Smooth muscle cell (in vitro differentiated cells): Measurements from ENCODE around the gene SEMA6D. TPM values are rescaled to one million over a fixed set of nuclear protein-coding genes. Genes with fewer than 3 reads are reported as not detected.

Source experiments
- DNase-seq: peaks from one replicate; lab custom pipeline; 2025; ENCODE audit not compliant: unreplicated experiment; lab: John Stamatoyannopoulos, UW
- H2AFZ ChIP-seq: fragments of 200-600 bp; sonication (generic); 2 replicates; pipeline ENCODE4 v1.6.0; 2016; ENCODE audit warnings: antibody characterized with exemption, low read depth, mild to moderate bottlenecking
- H3F3A ChIP-seq: fragments of 200-600 bp; sonication (generic); 2 replicates; pipeline ENCODE4 v1.6.0; 2017; ENCODE audit warnings: antibody characterized with exemption, low read depth
- H3K27ac ChIP-seq: fragments of 200-600 bp; sonication (generic); 2 replicates; pipeline ENCODE4 v1.5.1; 2016; ENCODE audit warnings: low read depth, mild to moderate bottlenecking
- H3K27me3 ChIP-seq: fragments of 200-600 bp; sonication (generic); 2 replicates; pipeline ENCODE4 v1.6.1; 2016; ENCODE audit warnings: low read depth, mild to moderate bottlenecking
- H3K36me3 ChIP-seq: fragments of 200-600 bp; sonication (generic); 2 replicates; pipeline ENCODE4 v1.5.1; 2016; ENCODE audit warnings: low read depth
- H3K4me1 ChIP-seq: fragments of 200-600 bp; sonication (generic); 2 replicates; pipeline ENCODE4 v1.5.1; 2016; ENCODE audit warnings: low read depth
- H3K4me2 ChIP-seq: fragments of 200-600 bp; sonication (generic); 2 replicates; pipeline ENCODE4 v1.6.0; 2016; ENCODE audit warnings: mild to moderate bottlenecking
- H3K4me3 ChIP-seq: fragments of 200-600 bp; sonication (generic); 2 replicates; pipeline ENCODE4 v1.5.1; 2016; ENCODE audit warnings: mild to moderate bottlenecking
- H3K79me2 ChIP-seq: fragments of 200-600 bp; sonication (generic); 2 replicates; pipeline ENCODE4 v1.6.0; 2016; ENCODE audit warnings: low read depth, mild to moderate bottlenecking
- H3K9ac ChIP-seq: fragments of 200-600 bp; sonication (generic); 2 replicates; pipeline ENCODE4 v1.6.0; 2016; ENCODE audit warnings: low read depth
- H3K9me3 ChIP-seq: fragments of 200-600 bp; sonication (generic); replicated peaks from 2 replicates; pipeline ENCODE4 v1.5.1; 2016; ENCODE audit warnings: low read depth
- H4K20me1 ChIP-seq: fragments of 200-600 bp; sonication (generic); 2 replicates; pipeline ENCODE4 v1.6.0; 2016; ENCODE audit warnings: low read depth
- CTCF ChIP-seq: fragments of 200-600 bp; sonication (generic); IDR thresholded peaks from 2 replicates; pipeline ENCODE4 v1.5.1; 2017; ENCODE audit warnings: borderline replicate concordance, mild to moderate bottlenecking, antibody characterized with exemption; ENCODE audit not compliant: insufficient read depth, poor library complexity, severe bottlenecking
- WGBS: methylation state at CpG from one replicate; pipeline ENCODE4 v1.1.7; 2016; ENCODE audit warnings: low lambda C conversion rate; 5-methylcytosine and 5-hydroxymethylcytosine counted together
- polyA plus RNA-seq: library from polyadenylated mRNA; unstranded; fragments of >200 nt; fragmentation: Nextera tagmentation; extraction: Ambion mirVana; gene quantifications from 2 replicates; pipeline ENCODE4 v1.2.1, GENCODE V29; 2016
- total RNA-seq: library from RNA; depleted of rRNA; stranded (reverse); fragments of >200 nt; gene quantifications from 2 replicates; pipeline ENCODE4 v1.2.3, GENCODE V29; 2014

SEMA6D gene
- total and polyA plus RNA-seq, 2 experiments from 2014 or later: 31.4 to 44.9 TPM

- no peak for TF ChIP-seq CTCF
- Histone ChIP-seq H3F3A (no peaks in the 10 kb centered on the region), H3K4me2 (no peak overlapping the region), H3K27me3 (no peaks in the 10 kb centered on the region), H3K36me3 (no peaks in the 10 kb centered on the region), H3K9ac (no peak overlapping the region), H3K79me2 (peaks cover 100% of the 10 kb centered on the region), H2AFZ (no peak overlapping the region), H3K9me3 (no peaks in the 10 kb centered on the region), H3K4me3 (no peak overlapping the region), H3K4me1 (peaks cover 13% of the 10 kb centered on the region), H4K20me1 (peaks cover 96% of the 10 kb centered on the region), H3K27ac (no peak overlapping the region)
- no peak for DNase-seq
- 96% methylated on average over 4 of the region's 4 CpGs for WGBS
Measured at GRCh38 chr15:47725051-47725450, 7.7 kb downstream of the SEMA6D start.

- DNase-seq: no peak
- no peak overlapping the region for H3K9ac ChIP-seq
- H3F3A ChIP-seq: no peaks in the 10 kb centered on the region
- whole genome bisulfite sequencing: 70% methylated on average over 6 of the region's 6 CpGs
- H3K4me3 ChIP-seq: no peak overlapping the region
- H3K4me2 ChIP-seq: no peak overlapping the region
- H3K79me2 ChIP-seq: peaks cover 100% of the 10 kb centered on the region
- no peak for TF ChIP-seq CTCF
- H2AFZ ChIP-seq: no peak overlapping the region
- peaks cover 5% of the 10 kb centered on the region for H3K4me1 ChIP-seq
- H3K36me3 ChIP-seq: no peaks in the 10 kb centered on the region
- no peak overlapping the region for H3K27ac ChIP-seq
- no peaks in the 10 kb centered on the region for H3K27me3 ChIP-seq
- no peaks in the 10 kb centered on the region for H3K9me3 ChIP-seq
- H4K20me1 ChIP-seq: peaks cover 90% of the 10 kb centered on the region
Measured at GRCh38 chr15:47725906-47726305, 8.6 kb downstream of the SEMA6D start.

GRCh38 chr15:47726399-47726823, 9.1 kb downstream of the SEMA6D start:
- no peak for DNase-seq
- no peaks in the 10 kb centered on the region for H3K4me1 ChIP-seq
- no peak for TF ChIP-seq CTCF
- peaks cover 100% of the 10 kb centered on the region for H3K79me2 ChIP-seq
- no peak overlapping the region for H3K4me2 ChIP-seq
- 76% methylated on average over 1 of the region's 1 CpG for WGBS
- peaks cover 85% of the 10 kb centered on the region for H4K20me1 ChIP-seq
- no peak overlapping the region for H3K9ac ChIP-seq
- H3K9me3 ChIP-seq: no peaks in the 10 kb centered on the region
- H3K27me3 ChIP-seq: no peaks in the 10 kb centered on the region
- H3K4me3 ChIP-seq: no peak overlapping the region
- no peaks in the 10 kb centered on the region for H3F3A ChIP-seq
- no peaks in the 10 kb centered on the region for H3K36me3 ChIP-seq
- no peak overlapping the region for H3K27ac ChIP-seq
- no peak overlapping the region for H2AFZ ChIP-seq

- Histone ChIP-seq H3K79me2 (peaks cover 100% of the 10 kb centered on the region), H3K9me3 (no peaks in the 10 kb centered on the region), H3K36me3 (no peaks in the 10 kb centered on the region), H3K27me3 (no peaks in the 10 kb centered on the region), H3K9ac (no peak overlapping the region), H3K27ac (no peak overlapping the region), H3K4me1 (no peaks in the 10 kb centered on the region), H3F3A (no peaks in the 10 kb centered on the region), H3K4me3 (no peak overlapping the region), H2AFZ (no peak overlapping the region), H4K20me1 (peaks cover 78% of the 10 kb centered on the region), H3K4me2 (no peak overlapping the region)
- DNase-seq: no peak
- 68% methylated on average over 4 of the region's 4 CpGs for WGBS
- TF ChIP-seq CTCF: no peak
Measured at GRCh38 chr15:47727137-47727536, 9.8 kb downstream of the SEMA6D start.
